ENCODE data around the gene TBKBP1. TPM values are rescaled to one million over a fixed set of nuclear protein-coding genes. Genes with fewer than 3 reads are reported as not detected.
A peak's percentile ranks its signal among the peaks of the same experiment; 100 is the strongest.

The TBKBP1 gene
- total RNA-seq, 4 donors from 2014 or later = 3.1 to 12.7 (median 7.9) TPM

DNA sequence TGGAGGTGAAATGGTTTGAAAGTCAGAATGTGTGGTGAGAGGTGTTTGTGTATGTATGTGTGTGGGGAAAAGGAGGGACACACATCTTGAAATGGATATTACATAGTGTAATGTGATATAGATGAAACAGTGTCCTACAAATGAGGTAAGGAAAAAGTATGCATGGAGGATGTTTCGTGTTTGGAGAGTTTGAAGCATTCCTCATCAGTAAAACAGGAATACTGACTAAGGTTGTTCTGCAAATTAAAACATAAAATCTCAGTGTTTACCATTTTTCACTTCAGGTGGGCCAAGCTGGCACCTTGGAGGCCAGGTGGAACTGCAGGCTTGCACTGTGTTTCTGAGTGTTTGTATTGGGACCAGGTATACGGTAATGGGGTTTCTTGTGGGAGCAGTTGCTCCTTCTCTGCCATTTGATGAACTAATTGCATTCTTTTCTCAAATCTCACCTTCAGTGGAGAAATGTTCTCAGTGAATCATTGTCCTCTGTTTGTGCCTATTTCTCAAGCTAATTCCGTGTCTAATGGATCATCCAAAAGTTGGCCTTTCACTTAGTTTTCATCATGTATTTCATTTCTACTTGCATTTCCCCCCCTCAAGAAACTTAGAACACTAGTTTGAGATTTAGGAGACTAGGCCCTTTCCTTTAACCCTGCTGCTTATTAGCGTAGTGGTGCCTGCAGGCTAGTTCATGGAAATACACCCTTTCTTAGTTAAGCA lies 8.2 kb upstream of the TBKBP1 start:
- Histone ChIP-seq H3K9me3 (no peaks in the 10 kb centered on the region), H3K4me1 (peaks cover 0 to 26% (median 10%) of the 10 kb centered on the region in 3 donors), H3K27ac (peak overlapping the region in 1 of 4 donors; percentile 63), H3K27me3 (no peaks in the 10 kb centered on the region), H3K36me3 (peaks cover 2 to 51% (median 24%) of the 10 kb centered on the region in 3 donors), H3K4me3 (no peak overlapping the region)
- intact Hi-C loops (cut with DNase I) = no loop called here
- 79 to 90% methylated on average over 4 of the region's 4 CpGs for WGBS, 2 donors
- DNase-seq = no peak
- TF ChIP-seq POLR2A (IDR thresholded peaks at IDR 0.05) = no peak
- TF ChIP-seq, protein P1, sequence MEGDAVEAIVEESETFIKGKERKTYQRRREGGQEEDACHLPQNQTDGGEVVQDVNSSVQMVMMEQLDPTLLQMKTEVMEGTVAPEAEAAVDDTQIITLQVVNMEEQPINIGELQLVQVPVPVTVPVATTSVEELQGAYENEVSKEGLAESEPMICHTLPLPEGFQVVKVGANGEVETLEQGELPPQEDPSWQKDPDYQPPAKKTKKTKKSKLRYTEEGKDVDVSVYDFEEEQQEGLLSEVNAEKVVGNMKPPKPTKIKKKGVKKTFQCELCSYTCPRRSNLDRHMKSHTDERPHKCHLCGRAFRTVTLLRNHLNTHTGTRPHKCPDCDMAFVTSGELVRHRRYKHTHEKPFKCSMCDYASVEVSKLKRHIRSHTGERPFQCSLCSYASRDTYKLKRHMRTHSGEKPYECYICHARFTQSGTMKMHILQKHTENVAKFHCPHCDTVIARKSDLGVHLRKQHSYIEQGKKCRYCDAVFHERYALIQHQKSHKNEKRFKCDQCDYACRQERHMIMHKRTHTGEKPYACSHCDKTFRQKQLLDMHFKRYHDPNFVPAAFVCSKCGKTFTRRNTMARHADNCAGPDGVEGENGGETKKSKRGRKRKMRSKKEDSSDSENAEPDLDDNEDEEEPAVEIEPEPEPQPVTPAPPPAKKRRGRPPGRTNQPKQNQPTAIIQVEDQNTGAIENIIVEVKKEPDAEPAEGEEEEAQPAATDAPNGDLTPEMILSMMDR (IDR thresholded peaks at IDR 0.05) = no peak

GRCh38 chr17:47686276-47686635 lies 7.7 kb upstream of the TBKBP1 start:
- Histone ChIP-seq H3K36me3 (peaks cover 0 to 45% (median 18%) of the 10 kb centered on the region in 3 donors), H3K4me3 (no peak overlapping the region), H3K27ac (peak overlapping the region in 2 of 4 donors; percentile 48 to 63), H3K27me3 (no peaks in the 10 kb centered on the region), H3K4me1 (peaks cover 0 to 26% (median 10%) of the 10 kb centered on the region in 3 donors), H3K9me3 (no peaks in the 10 kb centered on the region)
- DNase-seq = no peak
- intact Hi-C loops (cut with DNase I) = no loop called here
- WGBS, 2 donors = 67% methylated on average over 1 of the region's 1 CpG
- TF ChIP-seq, protein P1 (IDR thresholded peaks at IDR 0.05) = no peak
- TF ChIP-seq POLR2A (IDR thresholded peaks at IDR 0.05) = no peak

DNA sequence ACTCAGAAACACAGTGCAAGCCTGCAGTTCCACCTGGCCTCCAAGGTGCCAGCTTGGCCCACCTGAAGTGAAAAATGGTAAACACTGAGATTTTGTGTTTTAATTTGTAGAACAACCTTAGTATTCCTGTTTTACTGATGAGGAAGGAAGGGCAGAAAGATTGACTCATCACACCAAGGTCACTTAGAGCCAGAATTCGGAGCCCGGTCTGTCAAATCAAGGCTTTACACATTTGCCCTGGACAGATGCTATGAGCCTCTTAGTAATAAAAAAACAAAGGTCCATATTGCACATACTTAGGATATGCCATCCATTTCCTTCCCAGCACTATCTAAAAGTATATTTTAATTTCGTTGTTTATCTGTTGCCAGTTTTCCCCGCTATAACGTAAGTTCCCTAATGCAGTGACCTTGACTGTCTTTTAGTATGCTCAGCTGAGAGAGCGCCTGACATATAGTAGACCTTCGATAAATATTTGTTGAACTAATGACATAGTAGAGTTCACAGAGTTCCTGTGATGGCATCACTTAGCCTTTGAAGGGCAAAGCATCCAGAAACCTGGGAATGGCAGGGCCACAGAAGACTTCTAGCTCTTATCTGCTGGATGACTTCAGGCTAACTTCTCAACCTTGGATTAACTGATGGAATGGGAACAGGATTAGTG lies 7.2 kb upstream of the TBKBP1 start:
- DNase-seq = no peak
- peak overlapping the region in 2 of 4 donors; percentile 48 to 63 for H3K27ac ChIP-seq
- TF ChIP-seq POLR2A (IDR thresholded peaks at IDR 0.05) = no peak
- TF ChIP-seq, protein P1 (IDR thresholded peaks at IDR 0.05) = no peak

DNA sequence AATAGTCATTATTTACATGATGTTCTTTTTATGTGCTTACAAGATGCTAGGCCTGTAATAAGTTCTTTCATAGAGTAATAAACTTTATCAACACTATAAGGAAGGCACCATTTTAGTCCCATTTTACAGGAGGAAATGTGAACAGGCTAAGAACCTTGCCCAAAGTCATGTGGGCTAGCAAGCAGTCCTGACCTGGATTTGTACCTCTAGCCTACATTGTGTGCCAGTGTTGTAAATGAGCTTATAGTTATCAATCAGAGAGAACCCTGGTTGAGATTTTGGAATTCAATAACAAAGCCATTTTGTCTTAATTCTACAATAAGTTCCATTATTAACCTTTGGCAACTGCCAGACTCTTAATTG lies 6.7 kb upstream of the TBKBP1 start:
- TF ChIP-seq POLR2A (IDR thresholded peaks at IDR 0.05) = no peak
- TF ChIP-seq, protein P1 (IDR thresholded peaks at IDR 0.05) = no peak
- peaks cover 0 to 30% (median 10%) of the 10 kb centered on the region in 3 donors for H3K4me1 ChIP-seq
- H3K27me3 ChIP-seq = no peaks in the 10 kb centered on the region
- H3K9me3 ChIP-seq = no peaks in the 10 kb centered on the region
- DNase-seq = no peak
- intact Hi-C loops (cut with DNase I) = no loop called here
- H3K27ac ChIP-seq = peak overlapping the region in 1 of 4 donors; percentile 63
- peaks cover 0 to 35% (median 8%) of the 10 kb centered on the region in 3 donors for H3K36me3 ChIP-seq
- no peak overlapping the region for H3K4me3 ChIP-seq

More for the DNA sequence above, 7.2 kb upstream of the TBKBP1 start:
- Histone ChIP-seq H3K9me3 (no peaks in the 10 kb centered on the region), H3K4me1 (peaks cover 0 to 26% (median 10%) of the 10 kb centered on the region in 3 donors), H3K36me3 (peaks cover 0 to 40% (median 13%) of the 10 kb centered on the region in 3 donors), H3K4me3 (no peak overlapping the region), H3K27me3 (no peaks in the 10 kb centered on the region)
- intact Hi-C loops (cut with DNase I) = no loop called here
- 77 to 81% methylated on average over 7 of the region's 7 CpGs for WGBS, 2 donors

DNA sequence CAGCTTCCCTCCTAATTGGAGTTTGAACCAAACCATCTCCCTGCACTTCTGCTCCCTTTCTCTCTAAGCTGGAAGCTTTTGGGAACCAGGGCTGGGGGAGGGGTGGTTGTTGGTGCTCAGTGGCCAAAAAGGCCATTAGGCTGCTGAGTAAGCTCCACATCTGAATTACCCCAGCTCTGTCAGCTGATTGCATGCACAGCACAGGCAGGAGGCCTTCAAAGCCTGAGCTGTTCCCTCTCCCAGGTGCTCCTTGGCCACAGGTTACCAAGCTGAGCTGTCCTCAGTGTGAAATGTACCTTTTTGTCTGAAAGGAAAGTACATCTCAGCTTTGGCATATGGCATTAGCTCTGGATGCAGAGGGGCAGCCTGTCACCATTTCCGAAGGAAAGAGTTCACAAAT lies 6.2 kb upstream of the TBKBP1 start:
- no peaks in the 10 kb centered on the region for H3K27me3 ChIP-seq
- WGBS, 2 donors = 64 to 82% methylated on average over 1 of the region's 1 CpG
- peak overlapping the region in 1 of 4 donors; percentile 63 for H3K27ac ChIP-seq
- peaks cover 0 to 30% (median 4%) of the 10 kb centered on the region in 3 donors for H3K36me3 ChIP-seq
- H3K9me3 ChIP-seq = no peaks in the 10 kb centered on the region
- TF ChIP-seq, protein P1 (IDR thresholded peaks at IDR 0.05) = no peak
- TF ChIP-seq POLR2A (IDR thresholded peaks at IDR 0.05) = no peak
- intact Hi-C loops (cut with DNase I) = no loop called here
- no peak overlapping the region for H3K4me3 ChIP-seq
- H3K4me1 ChIP-seq = peaks cover 3 to 34% (median 13%) of the 10 kb centered on the region in 3 donors
- DNase-seq = no peak

Data from esophagus squamous epithelium (tissue), 5 donors.